ENCODE measurements around the gene MED4.

The MED4 gene

DNA sequence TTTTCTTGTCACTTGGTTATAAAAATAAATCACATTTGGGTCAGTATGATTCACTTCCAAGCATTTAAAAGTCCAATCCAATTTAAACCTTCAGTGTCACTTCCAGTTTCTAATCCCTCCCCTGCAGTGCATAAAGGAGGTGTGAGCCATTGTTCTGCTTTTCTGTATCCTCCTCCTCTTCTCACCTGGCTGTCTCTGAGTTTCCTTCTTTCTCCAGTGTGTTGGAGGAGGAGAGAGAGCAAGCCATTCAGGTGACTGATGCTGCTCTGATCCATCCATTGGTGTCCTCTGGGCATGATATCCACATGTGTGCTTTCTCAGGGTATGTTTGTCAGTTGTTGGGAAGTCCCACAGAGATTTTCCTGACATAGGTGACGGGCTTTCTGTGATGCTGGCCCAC is 56.1 kb downstream of the MED4 start:
- Histone ChIP-seq H3K36me3 (ENCODE audit: insufficient read depth, insufficient read length, low read length) (peaks cover 38% of the 10 kb centered on the region), H3K27me3 (ENCODE audit: insufficient read depth, insufficient read length) (no peaks in the 10 kb centered on the region), H3K9ac (ENCODE audit: insufficient read length, low read depth) (no peak overlapping the region), H3K4me1 (ENCODE audit: insufficient read depth, insufficient read length) (no peaks in the 10 kb centered on the region), H3K9me3 (ENCODE audit: insufficient read depth, low read length) (peaks cover 2% of the 10 kb centered on the region; the same call in 1 of the 2 replicates), H3K4me3 (ENCODE audit: insufficient read length, low read depth) (no peak overlapping the region)
- TF ChIP-seq SUZ12 (IDR thresholded peaks at IDR 0.05; ENCODE audit: extremely low read depth, insufficient read depth, insufficient read length) (no peak), YY1 (IDR thresholded peaks at IDR 0.05; ENCODE audit: insufficient read depth, insufficient read length) (no peak), ZNF274 (IDR thresholded peaks at IDR 0.05; ENCODE audit: low read depth, low read length) (no peak)
- DNase-seq (ENCODE audit: low read depth, low spot score): no peak

DNA sequence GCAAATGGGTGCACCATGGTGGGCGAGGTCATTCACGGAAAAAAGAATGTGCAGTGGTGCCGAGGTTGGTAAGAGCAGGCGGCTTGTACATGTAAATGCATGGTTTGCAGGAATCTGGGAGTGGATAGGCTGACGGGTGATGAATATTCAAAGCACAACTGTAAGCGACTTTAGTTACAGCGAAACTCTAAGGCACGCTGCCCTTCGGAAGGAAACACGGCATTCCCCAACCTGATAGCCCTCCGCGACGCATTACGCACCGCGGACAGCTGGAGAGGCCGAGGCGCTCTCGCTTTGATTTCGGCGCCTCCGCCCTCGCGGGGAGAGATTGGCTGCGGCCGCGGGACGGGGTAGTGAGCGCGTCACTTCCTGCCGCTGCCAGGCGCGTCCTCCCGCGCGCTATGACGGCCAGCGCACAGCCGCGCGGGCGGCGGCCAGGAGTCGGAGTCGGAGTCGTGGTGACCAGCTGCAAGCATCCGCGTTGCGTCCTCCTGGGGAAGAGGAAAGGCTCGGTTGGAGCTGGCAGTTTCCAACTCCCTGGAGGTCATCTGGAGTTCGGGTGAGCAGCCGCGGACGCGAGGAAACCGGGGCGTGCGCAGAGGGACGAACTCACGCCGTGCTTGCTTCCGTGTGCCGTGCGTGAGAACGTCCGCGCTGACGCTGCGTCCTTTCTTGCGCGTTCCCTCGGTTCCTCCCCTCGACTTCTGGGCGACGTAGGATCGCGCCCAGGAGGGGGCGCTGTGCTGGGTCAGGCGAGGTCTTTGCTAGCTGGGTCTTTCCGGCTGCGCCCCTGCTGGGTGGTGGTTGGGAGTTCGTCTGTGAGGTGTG is 57.3 kb downstream of the MED4 start, which contains the start of gene NUDT15:
Gene NUDT15, plus strand, starts transcription at position 381 of the 828 bp plus-strand sequence. Its CDS starts 21 bp downstream, at position 402.
- H3K4me3 ChIP-seq (ENCODE audit: insufficient read length, low read depth): peak within 1 kb of the TSS; percentile 71

DNA sequence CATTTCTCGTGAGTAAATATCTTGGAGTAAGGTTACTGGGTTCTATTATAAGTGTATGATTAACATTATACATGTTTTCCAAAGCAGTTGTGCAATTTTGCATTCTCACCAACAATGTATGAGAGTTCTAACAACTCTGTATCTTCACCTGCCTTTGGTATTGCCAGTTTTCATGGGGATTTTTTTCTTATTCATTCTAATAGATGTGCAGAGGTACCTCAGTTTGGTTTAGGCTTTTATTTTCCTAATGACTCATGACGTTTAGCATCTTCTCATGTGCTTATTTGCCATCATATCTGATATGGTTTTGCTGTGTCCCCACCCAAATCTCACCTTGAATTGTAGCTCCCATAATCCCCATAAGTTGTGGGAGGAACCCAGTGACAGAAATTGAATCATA is 65.0 kb downstream of the MED4 start:
- no peak overlapping the region for H3K4me3 ChIP-seq (ENCODE audit: insufficient read length, low read depth)
- H3K36me3 ChIP-seq (ENCODE audit: insufficient read depth, insufficient read length, low read length): peaks cover 3% of the 10 kb centered on the region
- H3K9me3 ChIP-seq (ENCODE audit: insufficient read depth, low read length): peaks cover 37% of the 10 kb centered on the region
- H3K4me1 ChIP-seq (ENCODE audit: insufficient read depth, insufficient read length): no peaks in the 10 kb centered on the region
- no peak for TF ChIP-seq SUZ12 (IDR thresholded peaks at IDR 0.05; ENCODE audit: extremely low read depth, insufficient read depth, insufficient read length)
- no peak for TF ChIP-seq ZNF274 (IDR thresholded peaks at IDR 0.05; ENCODE audit: low read depth, low read length)
- no peak for TF ChIP-seq YY1 (IDR thresholded peaks at IDR 0.05; ENCODE audit: insufficient read depth, insufficient read length)
- no peaks in the 10 kb centered on the region for H3K27me3 ChIP-seq (ENCODE audit: insufficient read depth, insufficient read length)
- DNase-seq (ENCODE audit: low read depth, low spot score): no peak
- H3K9ac ChIP-seq (ENCODE audit: insufficient read length, low read depth): no peak overlapping the region

More for the DNA sequence above, 57.3 kb downstream of the MED4 start, which contains the start of gene NUDT15:
- Histone ChIP-seq H3K4me1 (ENCODE audit: insufficient read depth, insufficient read length) (no peaks in the 10 kb centered on the region), H3K27me3 (ENCODE audit: insufficient read depth, insufficient read length) (no peaks in the 10 kb centered on the region), H3K9me3 (ENCODE audit: insufficient read depth, low read length) (peaks cover 14% of the 10 kb centered on the region; the same call in 1 of the 2 replicates), H3K36me3 (ENCODE audit: insufficient read depth, insufficient read length, low read length) (peaks cover 30% of the 10 kb centered on the region), H3K9ac (ENCODE audit: insufficient read length, low read depth) (peak within 1 kb of the TSS; percentile 90)
- DNase-seq (ENCODE audit: low read depth, low spot score): peak; percentile 93
- TF ChIP-seq YY1 (IDR thresholded peaks at IDR 0.05; ENCODE audit: insufficient read depth, insufficient read length) (no peak), SUZ12 (IDR thresholded peaks at IDR 0.05; ENCODE audit: extremely low read depth, insufficient read depth, insufficient read length) (no peak), ZNF274 (IDR thresholded peaks at IDR 0.05; ENCODE audit: low read depth, low read length) (no peak)

DNA sequence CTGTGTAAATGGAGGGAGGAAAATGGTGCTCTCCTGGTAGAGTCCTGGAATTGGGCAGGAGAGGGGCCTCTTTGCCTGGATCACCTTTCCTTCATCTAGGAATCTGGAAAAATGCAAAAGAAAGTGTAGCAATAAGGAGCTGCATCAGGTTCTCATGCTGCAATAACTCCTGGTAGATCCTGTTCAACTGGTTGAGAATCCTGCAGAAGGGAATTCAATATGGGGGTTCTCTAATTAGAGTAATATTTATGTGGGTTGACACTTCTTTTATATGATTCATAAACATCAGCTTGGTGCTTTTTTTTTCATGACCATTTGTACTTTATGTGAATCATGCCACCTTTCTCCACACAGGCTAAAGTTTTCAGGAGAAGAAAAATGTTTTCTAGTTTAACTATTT is 66.8 kb downstream of the MED4 start:
- TF ChIP-seq ZNF274 (IDR thresholded peaks at IDR 0.05; ENCODE audit: low read depth, low read length) (no peak), YY1 (IDR thresholded peaks at IDR 0.05; ENCODE audit: insufficient read depth, insufficient read length) (no peak), SUZ12 (IDR thresholded peaks at IDR 0.05; ENCODE audit: extremely low read depth, insufficient read depth, insufficient read length) (no peak)
- peaks cover 3% of the 10 kb centered on the region for H3K36me3 ChIP-seq (ENCODE audit: insufficient read depth, insufficient read length, low read length)
- DNase-seq (ENCODE audit: low read depth, low spot score): no peak
- no peak overlapping the region for H3K4me3 ChIP-seq (ENCODE audit: insufficient read length, low read depth)
- no peaks in the 10 kb centered on the region for H3K4me1 ChIP-seq (ENCODE audit: insufficient read depth, insufficient read length)
- H3K9me3 ChIP-seq (ENCODE audit: insufficient read depth, low read length): peaks cover 28% of the 10 kb centered on the region
- no peaks in the 10 kb centered on the region for H3K27me3 ChIP-seq (ENCODE audit: insufficient read depth, insufficient read length)
- no peak overlapping the region for H3K9ac ChIP-seq (ENCODE audit: insufficient read length, low read depth)

Measured in NT2/D1 (cell line).